SHP77 (cell line): ENCODE results near the gene PPP4R4.
"Not testable (repeated sequence)": the region's sequence is repeated elsewhere in the genome, so short reads cannot be mapped to it uniquely, and the experiment has no call there.

ENCODE experiments used
- DNase-seq, 2 experiments: peaks; one replicate each; lab custom pipeline; 2025; lab: John Stamatoyannopoulos, UW

Gene PPP4R4

GRCh38 chr14:94177806-94178205 is 3.7 kb downstream of the PPP4R4 start:
- DNase-seq, result no peak

GRCh38 chr14:94179244-94179643 is 5.1 kb downstream of the PPP4R4 start:
- DNase-seq, result no peak

- DNase-seq, result peak in 1 of 2 experiments; percentile 15
Measured at GRCh38 chr14:94180655-94181271, 6.6 kb downstream of the PPP4R4 start.

- DNase-seq, result no peak
Measured at GRCh38 chr14:94181835-94182234, 7.7 kb downstream of the PPP4R4 start.

GRCh38 chr14:94192536-94192935 is 18.4 kb downstream of the PPP4R4 start:
- no peak for DNase-seq

- DNase-seq, result no peak
Measured at GRCh38 chr14:94193776-94194175, 19.7 kb downstream of the PPP4R4 start.

- DNase-seq, result no peak
Measured at GRCh38 chr14:94196057-94196456, 21.9 kb downstream of the PPP4R4 start.

- DNase-seq, result no peak
Measured at GRCh38 chr14:94203473-94204210, 29.5 kb downstream of the PPP4R4 start.

- no peak for DNase-seq
Measured at GRCh38 chr14:94213021-94213420, 38.9 kb downstream of the PPP4R4 start.

- DNase-seq, result no peak
Measured at GRCh38 chr14:94213741-94214140, 39.6 kb downstream of the PPP4R4 start.

- no peak for DNase-seq
Measured at GRCh38 chr14:94217116-94217515, 43.0 kb downstream of the PPP4R4 start.

GRCh38 chr14:94218198-94218886 is 44.2 kb downstream of the PPP4R4 start:
- DNase-seq, result not testable (repeated sequence)

GRCh38 chr14:94224040-94224439 is 49.9 kb downstream of the PPP4R4 start:
- DNase-seq, result no peak

- DNase-seq, result no peak
Measured at GRCh38 chr14:94225460-94226378, 51.6 kb downstream of the PPP4R4 start.

GRCh38 chr14:94227029-94227428 is 52.9 kb downstream of the PPP4R4 start:
- no peak for DNase-seq

- no peak for DNase-seq
Measured at GRCh38 chr14:94237046-94237445, 62.9 kb downstream of the PPP4R4 start.

GRCh38 chr14:94237983-94238382 is 63.9 kb downstream of the PPP4R4 start:
- DNase-seq, result no peak

- DNase-seq, result no peak
Measured at GRCh38 chr14:94239406-94239805, 65.3 kb downstream of the PPP4R4 start.

- no peak for DNase-seq
Measured at GRCh38 chr14:94244182-94244581, 70.1 kb downstream of the PPP4R4 start.

GRCh38 chr14:94264195-94264594 is 90.1 kb downstream of the PPP4R4 start:
- DNase-seq, result not testable (repeated sequence)

- no peak for DNase-seq
Measured at GRCh38 chr14:94267352-94267751, 93.2 kb downstream of the PPP4R4 start.

- not testable (repeated sequence) for DNase-seq
Measured at GRCh38 chr14:94268582-94268981, 94.5 kb downstream of the PPP4R4 start.
